ENCODE measurements around the gene CSF1R.
"Not testable (repeated sequence)": the region's sequence is repeated elsewhere in the genome, so short reads cannot be mapped to it uniquely, and the experiment has no call there.

DNA sequence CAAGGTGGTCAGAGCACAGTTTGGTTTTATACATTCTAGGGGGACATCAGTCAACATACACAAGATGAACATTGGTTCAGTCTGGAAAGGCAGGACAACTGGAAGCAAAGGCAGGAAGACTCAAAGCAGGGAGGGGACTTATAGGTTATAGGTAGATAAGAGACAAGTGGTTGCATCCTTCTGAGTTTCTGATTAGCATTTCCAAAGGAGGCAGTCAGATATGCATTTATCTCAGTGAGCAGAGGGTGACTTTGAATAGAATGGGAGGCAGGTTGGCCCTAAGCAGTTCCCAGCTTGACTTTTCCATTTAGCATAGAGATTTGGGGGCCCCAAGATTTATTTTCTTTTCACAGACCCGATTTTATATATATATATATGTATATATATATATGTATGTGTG, 58.3 kb downstream of the CSF1R start:
- TF ChIP-seq CTCF (IDR thresholded peaks at IDR 0.05; ENCODE audit: low read depth, low read length); EZH2phosphoT487 (IDR thresholded peaks at IDR 0.05; ENCODE audit: low read depth): not testable (repeated sequence)
